Peyer's patch (tissue), 4 donors: ENCODE results near the gene MEMO1.

ENCODE experiments used
- CTCF ChIP-seq, 6 experiments: fragments of 450-650 bp in 4 of 6; fragments of 200-600 bp in 2 of 6; sonication (generic) in 1 of 6; IDR thresholded peaks; one replicate each; pipeline ENCODE4 v1.5.1; 2017 to 2019; ENCODE audit warnings: antibody characterized with exemption in 6 of 6, mild to moderate bottlenecking in 3 of 6, moderate library complexity in 1 of 6
- POLR2A ChIP-seq, 2 donors: fragments of 450-650 bp; IDR thresholded peaks; one replicate each; pipeline ENCODE4 v1.5.1; 2017; ENCODE audit warnings: antibody characterized with exemption in 2 of 2, mild to moderate bottlenecking in 2 of 2, moderate library complexity in 2 of 2

GRCh38 chr2:31877008-31877407 lies 133.8 kb downstream of the MEMO1 start:
- no peak for TF ChIP-seq CTCF (IDR thresholded peaks at IDR 0.05)
- no peak for TF ChIP-seq POLR2A (IDR thresholded peaks at IDR 0.05)
